ENCODE results near the gene ELMO3.

The ELMO3 gene

DNA sequence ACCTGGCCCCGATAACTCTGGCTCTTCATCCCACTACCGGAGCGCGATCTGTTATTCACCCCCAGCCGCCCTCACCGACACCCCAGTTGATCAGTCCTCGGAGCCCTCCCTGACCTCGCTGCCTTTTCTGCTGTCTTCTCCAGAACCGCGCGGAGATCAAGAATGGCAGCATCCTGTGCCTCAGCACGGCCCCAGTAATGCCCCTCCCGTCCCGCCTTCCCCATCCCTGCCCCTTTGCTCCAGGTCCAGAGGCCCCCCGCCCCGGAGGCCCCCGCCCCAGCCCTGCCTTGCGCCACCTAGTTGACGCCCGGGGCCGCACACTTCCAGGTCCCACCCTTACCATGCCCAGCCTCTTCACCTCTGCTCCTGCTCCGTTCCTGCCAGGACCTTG, 872 bp downstream of the ELMO3 start:
- DNase-seq = no peak

DNA sequence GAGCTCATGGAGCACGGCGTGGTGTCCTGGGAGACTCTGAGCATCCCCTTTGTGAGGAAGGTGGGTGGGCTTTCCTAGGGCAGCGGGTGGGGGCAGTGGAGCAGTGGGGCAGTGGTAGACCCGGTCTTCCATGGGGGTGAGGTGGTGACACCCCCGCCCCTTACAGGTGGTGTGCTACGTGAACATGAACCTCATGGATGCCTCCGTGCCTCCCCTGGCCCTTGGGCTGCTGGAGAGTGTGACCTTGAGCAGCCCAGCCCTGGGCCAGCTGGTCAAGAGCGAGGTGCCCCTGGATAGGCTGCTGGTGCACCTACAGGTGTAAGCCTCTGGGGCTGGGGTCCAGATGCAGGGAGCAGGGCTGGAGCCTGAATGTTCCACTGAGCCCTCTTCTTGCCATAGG, 1.6 kb downstream of the ELMO3 start:
- no peak for DNase-seq

DNA sequence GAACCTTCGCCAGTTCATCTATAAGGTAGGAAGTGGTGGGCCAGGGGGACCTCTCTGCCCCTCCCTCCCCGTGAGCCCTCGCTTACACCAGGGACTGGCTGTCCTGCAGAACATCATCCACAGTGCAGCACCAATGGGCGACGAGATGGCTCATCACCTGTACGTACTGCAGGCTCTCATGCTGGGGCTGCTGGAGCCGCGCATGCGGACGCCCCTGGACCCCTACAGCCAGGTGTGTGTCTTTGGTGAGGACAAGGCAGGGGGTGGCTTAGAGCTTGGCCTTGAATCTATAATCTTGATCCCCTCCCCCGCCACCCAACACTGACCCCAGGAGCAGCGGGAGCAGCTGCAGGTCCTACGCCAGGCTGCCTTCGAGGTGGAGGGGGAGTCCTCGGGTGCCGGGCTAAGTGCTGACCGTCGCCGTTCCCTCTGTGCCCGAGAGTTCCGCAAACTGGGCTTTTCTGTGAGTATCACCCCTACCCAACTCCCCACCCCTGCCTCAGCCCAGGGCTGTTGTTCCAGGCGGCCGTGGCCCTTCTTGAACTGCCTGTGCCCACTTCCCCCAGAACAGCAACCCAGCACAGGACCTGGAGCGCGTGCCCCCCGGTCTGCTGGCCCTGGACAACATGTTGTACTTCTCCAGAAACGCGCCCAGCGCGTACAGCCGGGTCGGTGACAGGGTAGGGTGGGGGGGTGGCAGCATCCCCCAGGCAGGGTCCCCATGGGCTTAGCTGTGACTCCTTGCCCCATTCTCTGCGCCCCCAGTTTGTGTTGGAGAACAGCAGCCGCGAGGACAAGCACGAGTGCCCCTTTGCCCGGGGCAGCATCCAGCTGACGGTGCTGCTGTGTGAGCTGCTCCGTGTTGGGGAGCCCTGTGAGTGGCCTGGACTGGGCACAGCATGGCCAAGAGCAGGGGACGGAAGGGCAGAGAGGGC, 2.7 kb downstream of the ELMO3 start:
- no peak for DNase-seq

DNA sequence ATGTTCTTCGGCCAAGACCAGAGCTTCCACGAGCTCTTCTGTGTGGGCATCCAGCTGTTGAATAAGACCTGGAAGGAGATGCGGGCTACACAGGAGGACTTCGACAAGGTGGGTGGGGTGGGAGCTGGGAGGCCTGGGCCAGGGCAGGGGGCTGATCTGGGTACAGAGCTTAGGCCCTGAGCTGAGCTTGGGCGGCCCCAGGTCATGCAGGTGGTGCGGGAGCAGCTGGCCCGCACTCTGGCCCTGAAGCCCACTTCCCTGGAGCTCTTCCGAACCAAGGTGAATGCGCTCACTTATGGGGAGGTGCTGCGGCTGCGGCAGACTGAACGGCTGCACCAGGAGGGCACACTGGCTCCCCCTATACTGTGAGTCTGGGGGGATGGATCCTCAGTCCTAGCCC, 3.5 kb downstream of the ELMO3 start:
- DNase-seq = no peak

DNA sequence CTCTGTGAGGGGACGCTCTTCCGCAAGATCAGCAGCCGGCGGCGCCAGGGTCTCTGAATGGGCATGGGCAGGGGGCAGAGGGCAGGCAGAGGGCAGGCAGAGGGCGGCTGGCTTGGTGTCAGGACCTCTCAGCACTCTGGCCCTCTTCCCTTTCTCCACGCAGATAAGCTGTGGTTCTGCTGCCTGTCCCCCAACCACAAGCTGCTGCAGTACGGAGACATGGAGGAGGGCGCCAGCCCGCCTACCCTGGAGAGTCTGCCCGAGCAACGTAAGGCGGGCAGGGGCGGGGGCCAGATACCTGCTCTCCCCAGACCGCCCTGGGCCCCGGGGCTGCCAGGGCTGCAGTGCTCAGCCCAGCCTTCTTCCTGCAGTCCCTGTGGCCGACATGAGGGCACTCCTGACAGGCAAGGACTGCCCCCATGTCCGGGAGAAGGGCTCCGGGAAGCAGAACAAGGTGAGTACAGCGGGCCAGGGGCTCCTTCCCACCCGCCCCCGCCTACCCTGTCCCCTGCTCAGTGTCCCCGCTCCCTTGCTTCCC, 4.1 kb downstream of the ELMO3 start:
- DNase-seq = no peak

DNA sequence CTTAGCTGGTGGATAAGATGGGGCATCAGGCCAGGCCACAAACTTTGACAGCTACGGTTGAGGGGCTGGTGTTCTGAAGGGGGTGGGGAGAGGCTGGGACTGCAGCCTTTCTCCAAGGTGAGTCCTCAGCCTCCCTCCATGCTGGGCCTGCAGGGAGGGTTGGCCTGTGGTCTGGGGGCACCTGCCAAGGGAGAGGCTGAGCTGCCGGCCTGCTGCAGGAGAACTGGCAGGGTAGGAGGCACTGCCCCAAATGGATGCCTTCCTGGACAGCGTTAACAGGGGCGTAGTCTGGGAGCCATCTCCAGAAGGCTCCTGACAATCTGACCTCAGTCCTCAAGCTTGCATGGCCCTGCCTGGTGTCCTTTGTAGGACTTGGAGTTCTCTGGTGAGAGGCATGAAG, 5.1 kb downstream of the ELMO3 start:
- no peak for DNase-seq

DNA sequence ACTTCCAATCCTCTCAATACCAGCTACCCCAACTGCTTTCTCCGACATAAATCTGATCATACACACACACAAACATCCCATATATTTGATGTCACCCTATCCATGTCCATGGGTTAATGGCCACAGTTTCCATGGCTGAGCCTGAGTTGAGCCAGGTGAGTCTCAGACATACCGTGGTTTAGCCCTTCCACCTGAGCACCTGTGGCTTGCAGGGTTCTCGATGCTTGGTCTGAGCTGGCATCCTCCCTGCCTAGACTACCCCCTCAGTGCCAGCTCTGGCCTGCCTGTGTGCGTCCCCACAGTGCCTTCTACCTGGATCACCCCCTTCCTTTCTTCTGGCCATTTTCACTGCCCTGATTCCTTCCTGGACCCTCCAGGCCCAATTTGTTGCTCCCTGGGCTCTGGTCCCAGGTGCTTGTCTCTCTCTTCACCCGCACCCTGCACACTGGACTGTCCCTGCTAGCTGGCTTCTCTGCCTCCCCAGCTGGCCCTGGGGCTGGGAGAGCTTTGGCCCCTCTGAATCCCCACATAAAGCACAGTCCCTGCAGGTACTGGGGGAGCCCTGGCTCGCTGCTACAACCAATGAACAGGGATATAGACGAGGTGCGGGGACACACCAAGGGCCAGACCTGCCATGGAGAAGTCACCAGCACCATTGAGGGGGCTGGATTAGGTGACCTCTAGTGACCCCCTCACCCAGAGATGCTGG, 7.4 kb downstream of the ELMO3 start:
- no peak for DNase-seq

DNA sequence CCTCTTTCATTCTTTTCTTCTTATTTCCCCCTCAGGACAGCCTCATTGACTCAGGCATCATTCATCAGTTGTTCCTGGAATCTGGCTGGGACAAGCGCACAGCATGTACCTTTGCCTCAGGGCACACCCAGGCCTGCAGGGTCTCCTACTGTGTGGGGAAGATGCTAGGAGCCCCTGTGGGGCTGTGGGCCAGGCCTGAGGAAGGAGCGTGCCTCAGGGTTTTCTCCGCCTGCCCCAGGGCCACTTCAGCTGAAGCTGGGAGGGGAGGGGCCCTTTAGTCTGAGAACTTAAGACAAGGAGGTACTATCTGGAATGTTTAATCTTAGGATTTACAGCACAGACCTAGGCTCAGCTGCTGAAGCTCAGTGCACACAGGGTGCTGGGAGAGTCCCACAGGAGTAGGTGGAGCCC, 7.9 kb downstream of the ELMO3 start:
- no peak for DNase-seq

DNA sequence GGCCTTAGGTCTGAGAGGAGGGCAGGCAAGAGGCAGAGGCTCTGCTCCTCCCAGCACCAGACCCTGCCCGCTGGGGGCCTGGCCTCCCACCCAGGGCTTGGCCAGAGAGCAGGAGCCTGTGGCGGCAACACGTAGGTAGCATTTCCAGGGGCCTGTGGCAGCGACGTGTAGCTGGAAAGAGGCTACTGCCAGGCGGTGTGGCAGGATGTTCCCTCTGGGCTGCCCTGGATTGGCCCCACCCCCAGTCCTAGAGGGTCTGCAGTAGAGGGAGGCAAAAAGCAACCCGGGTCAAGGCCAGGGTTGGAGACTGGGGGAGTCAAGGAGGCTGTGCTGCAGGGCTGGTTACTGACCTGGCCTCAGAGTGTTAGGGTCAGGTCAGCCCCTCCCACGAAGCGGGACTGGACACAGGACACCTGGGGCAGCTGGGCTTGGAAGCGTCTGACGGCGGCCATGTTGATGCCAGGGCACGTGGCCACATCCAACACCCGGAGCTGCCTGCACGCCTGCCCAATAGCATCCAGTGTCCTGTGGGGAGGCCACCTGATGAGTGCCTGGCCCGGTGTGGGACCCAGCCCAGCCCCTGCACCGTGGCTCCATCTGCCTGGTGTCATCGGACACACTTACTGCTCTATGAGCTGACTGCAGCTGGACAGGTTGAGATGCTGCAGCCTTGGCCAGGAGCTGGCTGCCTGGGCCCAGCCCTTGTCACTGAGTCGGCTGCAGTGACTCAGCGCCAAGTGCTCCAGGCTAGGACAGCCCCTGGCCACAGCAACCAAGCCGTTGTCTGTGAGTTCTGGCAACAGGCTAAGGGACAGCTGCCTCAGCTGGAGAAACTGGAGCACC, 8.5 kb downstream of the ELMO3 start:
- no peak for DNase-seq

DNA sequence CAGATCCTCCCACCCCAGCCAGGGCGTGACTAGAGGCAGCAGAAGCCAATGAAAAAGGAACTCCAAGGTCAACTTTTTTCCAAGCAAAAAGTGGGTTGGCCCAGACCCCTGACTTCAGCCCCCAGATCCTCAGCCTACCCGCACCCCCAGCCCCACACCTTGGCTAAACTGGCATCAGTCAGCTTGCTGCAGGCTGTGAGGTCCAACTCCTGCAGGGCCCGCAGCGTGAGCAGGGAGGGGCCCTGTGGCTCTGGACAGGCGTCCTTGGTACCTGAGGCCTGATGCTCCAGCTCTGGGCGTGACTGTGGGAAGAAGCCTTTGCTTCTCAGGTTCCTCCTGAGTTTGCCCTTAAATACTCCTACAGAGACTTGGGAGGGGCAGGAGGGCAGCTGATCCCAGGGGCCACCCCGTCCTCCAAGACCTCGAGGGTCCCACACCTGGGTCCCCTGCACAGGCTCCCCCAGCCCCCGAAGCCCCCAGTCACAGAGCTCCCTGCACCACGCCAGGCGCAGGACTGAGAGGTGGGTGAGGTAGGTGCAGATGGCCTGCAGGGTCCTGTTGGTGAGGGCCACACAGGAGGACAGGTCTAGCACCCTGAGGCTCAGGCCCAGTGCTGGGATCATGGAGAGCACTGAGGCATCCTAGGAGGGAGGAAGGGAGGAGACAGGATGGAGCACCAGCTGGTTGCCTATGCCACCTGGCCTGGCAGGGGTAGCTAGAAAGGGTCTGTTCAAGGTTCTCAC, 9.4 kb downstream of the ELMO3 start:
- DNase-seq = no peak

DNA sequence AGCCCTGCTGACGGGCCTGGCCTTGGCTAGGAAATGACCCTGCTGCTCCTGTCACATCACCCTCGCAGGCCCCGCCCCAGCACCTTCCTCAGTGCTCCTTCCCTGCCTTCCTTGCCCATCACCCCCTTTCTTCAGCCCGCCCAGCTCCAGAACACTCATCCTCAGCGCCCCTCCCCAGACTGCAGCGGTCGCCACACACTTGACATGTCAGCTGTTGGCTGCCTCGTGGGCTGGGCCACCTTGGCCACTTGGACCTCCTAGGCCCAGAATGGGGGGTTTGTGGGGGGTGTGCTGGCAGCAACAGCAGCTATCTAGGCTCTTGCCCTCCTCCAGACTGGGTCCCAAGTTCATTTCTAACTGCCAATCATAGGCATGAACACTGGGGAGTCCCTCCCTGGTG, 10.6 kb downstream of the ELMO3 start:
- no peak for DNase-seq

DNA sequence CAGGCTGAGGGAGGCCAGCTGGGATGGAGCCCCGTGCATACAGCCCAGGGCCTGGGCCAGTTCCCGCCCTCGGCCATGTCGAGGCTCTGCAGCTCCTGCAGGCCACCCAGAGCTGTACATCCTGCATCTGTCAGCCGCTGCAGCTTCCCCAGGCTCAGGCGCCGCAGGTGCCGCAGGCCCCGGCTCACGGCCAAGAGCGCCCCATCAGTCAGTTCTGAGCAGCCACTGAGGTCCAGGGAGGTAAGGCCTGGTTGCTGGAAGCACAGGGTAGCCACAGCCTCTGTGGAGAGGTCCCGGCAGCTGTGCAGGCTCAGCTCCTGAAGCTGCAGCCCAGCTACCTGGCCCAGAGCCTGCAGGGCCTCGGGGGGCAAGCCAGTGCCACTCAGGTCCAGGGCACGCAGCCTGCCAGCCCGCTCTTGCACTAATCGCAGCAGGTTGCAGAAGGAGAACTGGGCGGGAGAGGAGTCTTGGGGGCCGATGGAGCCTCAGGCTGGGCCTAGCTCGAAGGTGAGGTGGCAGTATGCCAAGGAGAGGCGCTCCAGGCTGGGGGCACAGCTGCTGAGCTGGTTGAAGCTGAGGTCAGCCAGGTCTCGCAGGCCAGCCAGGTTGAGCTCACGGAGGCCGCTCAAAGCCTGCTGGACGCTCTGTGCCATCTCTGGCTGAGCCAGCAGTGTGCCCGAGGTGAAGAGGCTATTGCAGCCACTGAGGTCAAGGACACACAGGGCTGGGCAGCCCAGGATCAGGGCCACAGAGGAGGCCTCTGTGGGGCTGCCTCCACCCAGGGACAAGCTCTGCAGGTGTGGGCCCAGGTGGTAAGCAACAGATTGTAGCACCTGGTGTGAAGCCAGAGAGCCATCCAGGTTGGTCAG, 11.4 kb downstream of the ELMO3 start:
- no peak for DNase-seq

DNA sequence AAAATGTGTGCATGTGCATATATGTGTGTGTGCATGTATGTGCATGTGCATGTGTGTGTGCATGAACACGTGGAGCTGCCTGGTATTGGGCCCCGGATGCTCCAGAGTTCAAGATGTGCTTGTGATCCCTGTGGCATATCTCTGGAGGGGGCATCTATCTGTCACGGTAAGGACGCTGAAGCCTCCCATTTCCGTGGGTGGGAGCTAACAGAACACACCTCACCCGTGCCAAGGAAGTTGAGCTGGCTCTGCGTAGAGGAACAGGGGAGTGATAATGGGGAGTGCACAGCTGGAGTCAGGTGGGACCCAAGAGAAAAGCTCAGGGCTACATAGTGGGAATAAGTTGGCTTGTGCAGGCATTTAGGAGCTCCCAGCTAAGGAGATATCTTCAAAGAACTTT, 12.7 kb downstream of the ELMO3 start:
- no peak for DNase-seq

DNA sequence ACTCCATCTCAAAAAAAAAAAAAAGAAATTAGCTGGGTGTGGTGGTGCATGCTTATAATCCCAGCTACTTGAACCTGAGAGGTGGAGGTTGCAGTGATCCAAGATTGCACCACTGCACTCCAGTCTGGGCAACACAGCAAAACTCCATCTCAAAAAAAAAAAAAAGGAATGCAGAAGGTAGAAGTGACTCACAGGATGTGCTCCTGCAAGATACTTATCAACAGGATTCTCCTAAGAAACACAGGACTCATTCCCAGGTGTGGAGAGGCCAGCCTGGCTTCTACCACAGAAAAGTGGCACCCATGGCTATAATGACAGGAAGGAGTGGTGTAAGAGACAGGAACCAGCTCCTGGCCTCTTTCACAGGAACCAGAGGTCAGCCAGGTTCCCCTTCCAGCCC, 13.8 kb downstream of the ELMO3 start:
- no peak for DNase-seq

DNA sequence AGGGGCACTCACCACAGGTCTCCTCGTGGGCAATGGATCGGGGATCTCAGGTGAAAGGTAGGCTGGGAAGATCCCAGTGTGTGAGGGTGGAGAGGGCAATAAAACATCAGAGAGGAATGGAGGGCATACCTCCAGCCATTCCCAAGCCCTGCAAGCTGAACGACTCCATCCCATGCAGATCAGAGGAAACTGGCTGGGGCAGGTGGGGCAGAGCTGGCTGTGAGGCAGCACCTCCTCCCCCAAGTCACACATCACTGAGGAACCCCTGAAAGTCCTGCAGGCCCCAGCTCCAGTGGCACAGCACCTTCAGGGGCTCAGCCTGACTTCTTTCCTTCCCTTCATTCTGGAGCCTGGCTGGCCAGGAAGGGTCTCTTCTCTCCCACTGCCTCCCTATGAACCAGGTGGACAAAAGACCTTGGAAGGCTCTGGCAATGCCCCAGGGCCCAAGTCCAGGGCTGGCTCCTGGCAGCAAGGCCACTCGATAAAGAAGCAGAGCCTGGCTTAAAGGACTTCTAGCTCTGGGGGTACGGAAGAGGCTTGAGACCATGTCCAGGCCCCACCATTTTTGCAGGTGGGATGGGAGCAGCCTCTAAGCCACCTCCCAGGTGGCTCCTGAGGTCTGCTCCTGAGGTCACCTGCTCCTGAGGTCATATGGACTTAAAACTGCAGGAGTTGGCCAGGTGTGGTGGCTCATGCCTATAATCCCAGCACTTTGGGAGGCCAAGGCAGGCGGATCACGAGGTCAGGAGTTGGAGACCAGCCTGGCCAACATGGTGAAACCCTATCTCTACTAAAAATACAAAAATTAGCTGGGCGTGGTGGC, 14.5 kb downstream of the ELMO3 start:
- no peak for DNase-seq

DNA sequence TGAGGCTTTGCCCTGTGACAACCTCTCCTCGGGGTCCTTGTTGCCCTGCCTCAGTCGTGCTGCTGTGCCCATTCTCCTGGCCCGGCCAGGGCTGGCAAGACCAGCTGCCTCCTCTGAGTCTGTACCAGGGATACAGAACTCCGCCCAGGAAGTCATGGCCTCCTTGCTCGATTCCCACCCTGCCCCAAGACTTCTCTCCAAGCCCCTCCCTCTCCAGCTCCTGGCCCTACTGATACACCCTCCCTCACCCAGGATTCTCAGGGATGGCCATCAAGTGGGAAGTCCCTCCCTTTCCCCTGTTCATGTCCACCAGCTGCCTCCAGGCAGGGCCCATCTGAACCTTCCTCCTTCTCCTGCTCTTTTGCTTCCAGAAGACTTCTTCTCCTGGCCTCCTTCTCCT, 16.8 kb downstream of the ELMO3 start:
- DNase-seq = no peak

DNA sequence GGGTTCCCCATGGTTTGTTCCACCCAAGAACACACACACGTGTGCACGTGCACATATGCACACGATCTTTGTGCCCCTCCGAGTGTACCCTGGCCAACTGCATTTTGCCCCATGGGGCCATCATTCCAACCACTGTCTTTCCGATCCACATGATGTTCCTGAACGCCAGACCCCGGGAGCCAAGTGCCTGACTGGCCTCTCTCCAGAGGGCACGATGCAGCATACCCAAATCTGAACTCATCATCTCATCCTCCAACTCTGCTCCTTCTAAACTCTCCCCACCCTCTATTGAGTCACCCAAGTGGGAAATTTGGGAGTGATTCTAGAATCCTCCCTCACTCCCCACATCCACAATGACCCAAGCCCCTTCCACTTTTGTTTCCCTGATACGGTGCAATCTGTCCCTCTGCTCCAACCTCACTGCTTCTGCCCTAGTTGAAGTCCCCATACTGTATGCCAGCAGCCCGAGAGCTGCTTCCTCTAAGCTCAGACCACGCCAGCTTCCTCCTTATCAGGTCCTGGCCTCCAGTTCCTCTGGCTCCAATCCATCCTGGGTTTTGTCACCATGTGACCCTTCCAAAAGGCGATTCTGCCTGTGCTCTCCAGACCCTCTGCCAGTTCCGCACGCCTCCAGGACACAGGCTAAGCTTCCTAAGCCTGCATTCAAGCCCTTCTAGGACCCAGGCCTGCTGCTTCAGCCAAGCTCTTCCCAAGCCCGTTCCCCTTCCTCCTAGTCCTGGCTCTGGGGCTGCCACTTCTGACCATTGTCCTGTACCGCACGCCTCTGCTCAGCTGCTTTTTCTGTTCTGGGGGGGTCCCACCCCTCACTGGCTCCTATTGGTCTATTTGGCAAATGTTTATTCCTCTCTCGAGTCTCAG, 17.9 kb downstream of the ELMO3 start:
- peak; percentile 25 for DNase-seq

DNA sequence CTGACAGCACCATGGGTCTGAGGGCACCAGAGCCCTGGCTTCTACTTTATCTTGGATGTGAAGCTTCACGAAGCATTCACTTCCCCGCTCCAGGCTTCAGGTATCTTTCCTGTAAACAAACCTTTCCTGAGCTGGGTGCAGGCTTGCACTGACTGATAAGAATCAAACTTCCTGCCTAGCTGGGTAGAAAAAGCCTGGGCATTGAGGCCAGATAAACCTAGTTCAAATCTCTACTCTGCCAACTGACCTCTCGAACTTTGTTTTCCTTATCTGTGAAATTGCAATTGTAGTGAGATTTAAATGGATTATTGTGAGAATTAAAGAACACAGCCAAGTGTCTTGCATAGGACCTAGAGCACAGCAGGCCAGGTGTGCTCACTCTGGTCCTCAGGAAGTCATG, 25.1 kb downstream of the ELMO3 start:
- DNase-seq = no peak

DNA sequence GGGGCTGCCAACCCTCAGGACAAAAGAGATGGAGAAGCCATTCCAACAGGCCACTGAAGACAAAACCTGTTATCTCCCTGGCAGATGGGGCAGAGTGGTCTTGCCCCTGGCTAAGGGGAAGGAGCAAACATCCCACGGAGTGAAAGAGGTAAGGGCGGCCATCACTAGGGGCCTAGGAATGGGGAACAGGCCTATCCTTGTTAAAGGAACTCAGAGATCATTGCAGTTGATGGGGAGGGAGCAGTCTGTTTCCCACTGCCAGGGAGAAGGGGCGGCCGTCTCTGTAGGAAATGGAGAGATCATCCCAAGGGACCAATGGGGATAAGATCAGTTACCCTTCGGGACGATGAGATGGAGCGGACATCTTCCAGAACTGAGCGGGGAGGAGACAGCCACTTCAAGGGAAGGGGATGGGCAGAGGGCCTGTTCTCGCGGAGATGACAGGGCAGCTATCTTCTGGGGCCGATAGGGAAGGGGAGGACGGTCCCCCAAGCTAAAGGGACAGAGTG, 27.4 kb downstream of the ELMO3 start:
- DNase-seq = no peak
